H1 (cell line): ENCODE results near the gene SH2D2A. TPM values are rescaled to one million over a fixed set of nuclear protein-coding genes. Genes with fewer than 3 reads are reported as not detected.

ENCODE experiments used
- CTCF ChIA-PET: fragments of 300-600 bp; sonication (Branson Sonifier 250); formaldehyde crosslinking; loops from one replicate; lab custom pipeline; 2021; ENCODE audit not compliant: partially characterized antibody; lab: Charles Lee
- POLR2A ChIA-PET: fragments of 300-600 bp; sonication (Branson Sonifier 250); formaldehyde crosslinking; loops from one replicate; lab custom pipeline; 2021; ENCODE audit warnings: inconsistent platforms; ENCODE audit not compliant: partially characterized antibody; lab: Charles Lee
- DNase-seq, 2 experiments: peaks; one replicate each; pipeline versions ENCODE4 v3.0.0 to v3.0.0-alpha.2; 2010 to 2022; ENCODE audit warnings: low spot score in 2 of 2, low read depth in 1 of 2, mixed read lengths in 1 of 2
- FAIRE-seq: peaks from 2 replicates; lab custom pipeline; 2011; peaks lifted over from hg19 to GRCh38; lab: Jason Lieb, UNC
- H2AFZ ChIP-seq: 2 replicates; pipeline ENCODE4 v1.8.1; 2012; ENCODE audit warnings: low read length, inconsistent platforms
- H2AK5ac ChIP-seq: 2 replicates; pipeline ENCODE4 v1.6.1; 2013; ENCODE audit warnings: low read depth, low read length
- H2BK120ac ChIP-seq: replicated peaks from 2 replicates; pipeline ENCODE3; 2013; ENCODE audit warnings: low read depth, low read length, inconsistent platforms
- H2BK12ac ChIP-seq: 2 replicates; pipeline ENCODE4 v1.6.1; 2013; ENCODE audit warnings: low read depth, low read length
- H2BK15ac ChIP-seq: 2 replicates; pipeline ENCODE4 v1.6.1; 2013; ENCODE audit warnings: low read length
- H2BK20ac ChIP-seq: 2 replicates; pipeline ENCODE4 v1.6.1; 2013; ENCODE audit warnings: low read length
- H2BK5ac ChIP-seq: 2 replicates; pipeline ENCODE4 v1.6.1; 2013; ENCODE audit warnings: low read depth, low read length
- H3K14ac ChIP-seq: 2 replicates; pipeline ENCODE4 v1.6.1; 2013; ENCODE audit warnings: inconsistent platforms; ENCODE audit not compliant: insufficient read length
- H3K18ac ChIP-seq: 2 replicates; pipeline ENCODE4 v1.6.1; 2013; ENCODE audit warnings: low read length; ENCODE audit errors: extremely low read depth
- H3K23ac ChIP-seq: 2 replicates; pipeline ENCODE4 v1.6.1; 2013; ENCODE audit warnings: inconsistent platforms; ENCODE audit not compliant: insufficient read length
- H3K23me2 ChIP-seq: 2 replicates; pipeline ENCODE4 v1.6.1; 2013; ENCODE audit warnings: low read depth, low read length
- H3K27ac ChIP-seq: 2 replicates; pipeline ENCODE4 v1.6.1; 2011; ENCODE audit warnings: low read depth, low read length, inconsistent platforms
- H3K27me3 ChIP-seq, 4 experiments: replicated peaks in 1 of 4; 1 replicate in 1 of 4; 2 replicates in 3 of 4; pipeline versions ENCODE4 v1.6.1 to v1.8.1; 2011 to 2013; ENCODE audit warnings: low read length in 3 of 4, mild to moderate bottlenecking in 3 of 4, inconsistent platforms in 2 of 4, mixed read lengths in 2 of 4, moderate library complexity in 1 of 4; ENCODE audit not compliant: control insufficient read depth in 3 of 4, insufficient read depth in 3 of 4; ENCODE audit errors: extremely low read depth in 1 of 4
- H3K36me3 ChIP-seq, 4 experiments: 2 replicates each; pipeline versions ENCODE4 v1.6.1 to v1.8.1; 2011 to 2013; ENCODE audit warnings: mild to moderate bottlenecking in 4 of 4, low read length in 3 of 4, moderate library complexity in 2 of 4, control low read depth in 1 of 4, inconsistent platforms in 1 of 4; ENCODE audit not compliant: insufficient read depth in 4 of 4, control insufficient read depth in 2 of 4
- H3K4ac ChIP-seq: replicated peaks from 2 replicates; pipeline ENCODE3; 2013; ENCODE audit warnings: low read length, low read depth, mixed read lengths, inconsistent platforms; ENCODE audit not compliant: insufficient read length
- H3K4me1 ChIP-seq, 4 experiments: replicated peaks in 1 of 4; 1 replicate in 1 of 4; 2 replicates in 3 of 4; pipeline versions ENCODE4 v1.6.1 to v1.8.1; 2011 to 2013; ENCODE audit warnings: low read length in 3 of 4, inconsistent platforms in 2 of 4, mixed read lengths in 1 of 4; ENCODE audit not compliant: insufficient read depth in 4 of 4, control insufficient read depth in 3 of 4
- H3K4me2 ChIP-seq, 2 experiments: 2 replicates each; pipeline versions ENCODE4 v1.6.1 to v1.8.1; 2011 to 2013; ENCODE audit warnings: low read depth in 2 of 2, low read length in 2 of 2, control low read depth in 1 of 2, inconsistent platforms in 1 of 2, mild to moderate bottlenecking in 1 of 2; ENCODE audit not compliant: insufficient read depth in 1 of 2
- H3K4me3 ChIP-seq, 4 experiments: fragments of 200-600, 300-600 bp in 1 of 4; sonication (generic), shearing (Covaris generic), sonication (Bioruptor Twin) in 1 of 4; 2 replicates each; pipeline versions ENCODE4 v1.5.1 to v1.8.1; 2011 to 2016; ENCODE audit warnings: low read length in 4 of 4, low read depth in 3 of 4, control low read depth in 2 of 4, inconsistent platforms in 2 of 4, mild to moderate bottlenecking in 2 of 4, mixed read lengths in 1 of 4, moderate library complexity in 1 of 4; ENCODE audit not compliant: insufficient read depth in 2 of 4; ENCODE audit errors: extremely low read depth in 1 of 4
- H3K56ac ChIP-seq: replicated peaks from 2 replicates; pipeline ENCODE3; 2013; ENCODE audit warnings: low read depth, mild to moderate bottlenecking, mixed read lengths, low read length, inconsistent platforms; ENCODE audit not compliant: insufficient read length
- H3K79me1 ChIP-seq: 2 replicates; pipeline ENCODE4 v1.6.1; 2013; ENCODE audit warnings: low read depth, low read length, control low read depth
- H3K79me2 ChIP-seq, 2 experiments: 2 replicates each; pipeline versions ENCODE4 v1.6.1 to v1.8.1; 2012 to 2013; ENCODE audit warnings: low read length in 2 of 2, mild to moderate bottlenecking in 2 of 2, inconsistent platforms in 1 of 2; ENCODE audit not compliant: insufficient read depth in 2 of 2, control insufficient read depth in 1 of 2
- H3K9ac ChIP-seq, 4 experiments: replicated peaks in 1 of 4; 1 replicate in 1 of 4; 2 replicates in 3 of 4; pipeline versions ENCODE4 v1.6.1 to v1.8.1; 2011 to 2013; ENCODE audit warnings: low read depth in 3 of 4, low read length in 3 of 4, control low read depth in 2 of 4, mild to moderate bottlenecking in 2 of 4, moderate library complexity in 2 of 4, inconsistent platforms in 1 of 4; ENCODE audit errors: extremely low read depth in 1 of 4
- H3K9me3 ChIP-seq, 2 experiments: 2 replicates each; pipeline versions ENCODE4 v1.6.1 to v1.8.1; 2012 to 2013; ENCODE audit warnings: mild to moderate bottlenecking in 2 of 2, moderate library complexity in 2 of 2, control low read depth in 1 of 2, inconsistent platforms in 1 of 2, low read depth in 1 of 2, low read length in 1 of 2, mixed read lengths in 1 of 2; ENCODE audit not compliant: insufficient read depth in 2 of 2
- H4K20me1 ChIP-seq, 2 experiments: replicated peaks in 1 of 2; 2 replicates each; pipeline versions ENCODE3 to v1.8.1; 2011 to 2013; ENCODE audit warnings: inconsistent platforms in 2 of 2, low read length in 2 of 2, mild to moderate bottlenecking in 1 of 2; ENCODE audit not compliant: insufficient read depth in 2 of 2, control insufficient read depth in 1 of 2
- H4K5ac ChIP-seq: 2 replicates; pipeline ENCODE4 v1.6.1; 2013; ENCODE audit warnings: low read length, low read depth, mixed read lengths, inconsistent platforms; ENCODE audit not compliant: insufficient read length
- H4K8ac ChIP-seq: 2 replicates; pipeline ENCODE4 v1.8.0; 2013; ENCODE audit warnings: mild to moderate bottlenecking, moderate library complexity, low read length, inconsistent platforms; ENCODE audit not compliant: insufficient read depth; ENCODE audit errors: extremely low read depth
- H4K91ac ChIP-seq: replicated peaks from 2 replicates; pipeline ENCODE3; 2013; ENCODE audit warnings: low read length, mixed read lengths, inconsistent platforms; ENCODE audit not compliant: insufficient read length
- CREB1 ChIP-seq: IDR thresholded peaks from 2 replicates; pipeline ENCODE4 v1.6.1; 2012; ENCODE audit warnings: inconsistent platforms
- HDAC6 ChIP-seq: IDR thresholded peaks from one replicate; pipeline ENCODE4 v1.7.1; 2012; ENCODE audit warnings: low read depth, mild to moderate bottlenecking, inconsistent platforms, low read length, moderate library complexity
- KDM1A ChIP-seq: fragments of 200-600, 300-600 bp; sonication (generic); IDR thresholded peaks from 2 replicates; pipeline ENCODE4 v1.7.1; 2016; ENCODE audit warnings: mild to moderate bottlenecking, low read length, borderline replicate concordance
- PHF8 ChIP-seq: fragments of 200-600 bp; sonication (generic); conservative IDR thresholded peaks from 2 replicates; pipeline ENCODE4 v1.7.1; 2012; ENCODE audit warnings: low read depth, mild to moderate bottlenecking, inconsistent platforms, low read length, moderate library complexity
- RBBP5 ChIP-seq: IDR thresholded peaks from 2 replicates; pipeline ENCODE4 v1.7.1; 2012; ENCODE audit warnings: low read depth, mild to moderate bottlenecking, inconsistent platforms, low read length, moderate library complexity, borderline replicate concordance
- RFX5 ChIP-seq: IDR thresholded peaks from 2 replicates; pipeline ENCODE4 v1.6.1; 2011; ENCODE audit warnings: low read depth, low read length, improper control_type of control experiment, borderline replicate concordance
- RNF2 ChIP-seq: fragments of 200-900, 300-1000 bp; sonication (generic); IDR thresholded peaks from 2 replicates; pipeline ENCODE4 v1.7.1; 2016; ENCODE audit warnings: borderline replicate concordance, low read depth, mild to moderate bottlenecking, antibody characterized with exemption, low read length; ENCODE audit not compliant: poor library complexity, severe bottlenecking; ENCODE audit errors: missing control alignments
- TAF7 ChIP-seq: optimal IDR thresholded peaks from 2 replicates; pipeline ENCODE3; 2011; ENCODE audit warnings: low read depth, mild to moderate bottlenecking, inconsistent platforms, low read length, moderate library complexity, borderline replicate concordance
- WGBS, 2 experiments: shearing (Covaris generic) in 1 of 2; methylation state at CpG; one replicate each; pipeline versions ENCODE4 v1.1.6 to v1.1.7; 2013 to 2015; ENCODE audit warnings: low lambda C conversion rate in 2 of 2, mixed read lengths in 2 of 2, inconsistent platforms in 1 of 2, low coverage in 1 of 2, missing lambda C conversion rate in 1 of 2; ENCODE audit not compliant: insufficient replicate concordance in 2 of 2, insufficient coverage in 1 of 2, insufficient read length in 1 of 2; ENCODE audit errors: extremely low coverage in 1 of 2, missing lambda C conversion rate in 1 of 2; 5-methylcytosine and 5-hydroxymethylcytosine counted together
- polyA plus RNA-seq, 7 experiments: library from polyadenylated mRNA; depleted of rRNA in 3 of 7; stranded (reverse) in 5 of 7; unstranded in 2 of 7; fragments of >200 nt in 5 of 7; fragments of 200-250 nt in 2 of 7; gene quantifications; 1 replicate in 5 of 7; 2 replicates in 1 of 7; 4 replicates in 1 of 7; pipeline versions ENCODE4 v1.2.1 to v1.2.3, GENCODE V29; 2011 to 2013; ENCODE audit warnings: missing spikeins in 2 of 7, mixed read lengths in 2 of 7
- total RNA-seq: library from RNA; stranded (reverse); fragmentation: NEBNext Ultra II Directional; extraction: Animal tissue kit (Norgen Biotek cat#: 25700); gene quantifications from 2 replicates; pipeline ENCODE4 v1.2.1, GENCODE V29; 2021

The SH2D2A gene
- total and polyA plus RNA-seq, 2 of the 8 experiments (the other 6 are each of a cell fraction or from before 2014, with no cell fraction given) = 3.3 to 7.9 TPM

- CTCF ChIA-PET = interaction anchor here (0.7 to 25.2 kb wide), 12 partner anchors 8 to 225 kb away, joined by 3 to 719 read pairs (median 7); partner anchors contain the start of genes INSRR, NTRK1 and PEAR1
- FAIRE-seq = no peak
- POLR2A ChIA-PET = interaction anchor here (0.7 to 0.8 kb wide), 3 partner anchors 15 to 158 kb away, joined by 3 read pairs; no protein-coding TSS in a partner anchor
These were observed 35.2 kb upstream of the SH2D2A start for GRCh38 chr1:156851779-156852417.

More at GRCh38 chr1:156851779-156852417, 35.2 kb upstream of the SH2D2A start:
- no peak overlapping the region for H2AFZ ChIP-seq
- H4K20me1 ChIP-seq = peaks cover 0 to 5% of the 10 kb centered on the region in 2 experiments
- H2BK5ac ChIP-seq = no peak overlapping the region
- H3K18ac ChIP-seq = no peak overlapping the region
- H4K5ac ChIP-seq = no peak overlapping the region
- H3K9me3 ChIP-seq = no peaks in the 10 kb centered on the region
- no peaks in the 10 kb centered on the region for H3K79me2 ChIP-seq
- no peak overlapping the region for H2BK120ac ChIP-seq
- H3K23me2 ChIP-seq = peaks cover 6% of the 10 kb centered on the region
- no peak for DNase-seq
- H4K91ac ChIP-seq = no peak overlapping the region
- no peaks in the 10 kb centered on the region for H3K79me1 ChIP-seq
- no peak overlapping the region for H3K23ac ChIP-seq
- WGBS, 2 experiments = 89% methylated on average over 16 of the region's 17 CpGs; no CpG with 5 or more reads in 1 of the 2 experiments
- peaks cover 0 to 10% (median 1%) of the 10 kb centered on the region in 4 experiments; a peak in 4 of 7 replicates for H3K4me1 ChIP-seq
- H3K4me3 ChIP-seq = no peak overlapping the region
- no peak overlapping the region for H3K56ac ChIP-seq
- H3K27me3 ChIP-seq = peaks cover 30 to 78% (median 48%) of the 10 kb centered on the region in 4 experiments
- no peak overlapping the region for H4K8ac ChIP-seq
- no peak overlapping the region for H3K14ac ChIP-seq
- no peak overlapping the region for H3K27ac ChIP-seq
- peak overlapping the region; percentile 9; the same call in 1 of the 2 replicates for H2BK12ac ChIP-seq
- no peaks in the 10 kb centered on the region for H3K36me3 ChIP-seq
- no peak overlapping the region for H2AK5ac ChIP-seq
- H3K4ac ChIP-seq = no peak overlapping the region
- H3K4me2 ChIP-seq = no peak overlapping the region
- no peak for TF ChIP-seq KDM1A
- no peak for TF ChIP-seq PHF8
- no peak for TF ChIP-seq HDAC6
- TF ChIP-seq CREB1 = no peak
- no peak for TF ChIP-seq TAF7
- TF ChIP-seq RNF2 = no peak
- no peak for TF ChIP-seq RFX5
- no peak for TF ChIP-seq RBBP5
- no peak overlapping the region for H2BK15ac ChIP-seq
- no peak overlapping the region for H2BK20ac ChIP-seq
- H3K9ac ChIP-seq = no peak overlapping the region
